Measurements from ENCODE around the gene MYO5A. TPM values are rescaled to one million over a fixed set of nuclear protein-coding genes. Genes with fewer than 3 reads are reported as not detected.

The MYO5A gene
- total RNA-seq, result 33.8 and 45.3 TPM in 2 replicates

DNA sequence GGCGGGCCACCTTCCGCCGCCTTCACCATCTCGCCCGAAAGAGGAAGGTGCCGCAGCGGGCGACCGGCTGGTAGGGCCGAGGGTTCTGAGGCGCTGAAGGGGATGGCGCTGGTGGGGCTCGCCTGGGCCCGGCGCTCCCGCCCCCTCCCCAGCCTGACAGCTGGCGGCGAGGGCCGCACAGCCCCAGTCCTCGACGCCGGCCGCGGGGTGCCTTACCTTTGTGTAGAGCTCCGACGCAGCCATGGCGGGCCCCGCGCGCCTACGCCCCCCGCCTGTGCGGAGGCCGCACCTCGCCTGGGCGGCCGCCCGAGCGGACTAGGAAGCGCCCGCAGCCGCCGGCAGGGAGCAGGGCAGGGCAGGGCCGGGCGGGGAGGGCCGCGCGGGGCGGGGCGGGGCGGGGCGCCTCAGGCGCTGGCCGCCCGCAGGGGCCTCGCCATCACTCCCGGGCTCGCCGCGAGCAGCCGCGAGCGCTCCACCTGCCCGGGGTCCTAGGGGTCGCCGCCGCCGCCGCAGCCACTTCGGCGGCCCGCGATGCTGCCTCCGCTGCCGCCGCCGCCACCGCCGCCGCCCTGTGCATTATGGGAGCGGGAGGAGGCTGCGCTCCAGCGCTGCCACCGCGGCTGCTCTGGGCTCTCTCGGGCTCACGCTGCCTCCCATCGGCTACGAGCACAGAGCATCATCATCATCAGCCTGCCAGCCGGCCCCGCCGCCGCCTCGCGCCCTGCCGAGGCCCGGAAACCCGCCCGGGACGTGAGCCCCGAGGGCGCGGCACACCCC lies at the start of gene MYO5A:
Gene MYO5A, minus strand, starts transcription at position 317 of the 777 bp plus-strand sequence. Its CDS starts 74 bp downstream, at position 243.

DNA sequence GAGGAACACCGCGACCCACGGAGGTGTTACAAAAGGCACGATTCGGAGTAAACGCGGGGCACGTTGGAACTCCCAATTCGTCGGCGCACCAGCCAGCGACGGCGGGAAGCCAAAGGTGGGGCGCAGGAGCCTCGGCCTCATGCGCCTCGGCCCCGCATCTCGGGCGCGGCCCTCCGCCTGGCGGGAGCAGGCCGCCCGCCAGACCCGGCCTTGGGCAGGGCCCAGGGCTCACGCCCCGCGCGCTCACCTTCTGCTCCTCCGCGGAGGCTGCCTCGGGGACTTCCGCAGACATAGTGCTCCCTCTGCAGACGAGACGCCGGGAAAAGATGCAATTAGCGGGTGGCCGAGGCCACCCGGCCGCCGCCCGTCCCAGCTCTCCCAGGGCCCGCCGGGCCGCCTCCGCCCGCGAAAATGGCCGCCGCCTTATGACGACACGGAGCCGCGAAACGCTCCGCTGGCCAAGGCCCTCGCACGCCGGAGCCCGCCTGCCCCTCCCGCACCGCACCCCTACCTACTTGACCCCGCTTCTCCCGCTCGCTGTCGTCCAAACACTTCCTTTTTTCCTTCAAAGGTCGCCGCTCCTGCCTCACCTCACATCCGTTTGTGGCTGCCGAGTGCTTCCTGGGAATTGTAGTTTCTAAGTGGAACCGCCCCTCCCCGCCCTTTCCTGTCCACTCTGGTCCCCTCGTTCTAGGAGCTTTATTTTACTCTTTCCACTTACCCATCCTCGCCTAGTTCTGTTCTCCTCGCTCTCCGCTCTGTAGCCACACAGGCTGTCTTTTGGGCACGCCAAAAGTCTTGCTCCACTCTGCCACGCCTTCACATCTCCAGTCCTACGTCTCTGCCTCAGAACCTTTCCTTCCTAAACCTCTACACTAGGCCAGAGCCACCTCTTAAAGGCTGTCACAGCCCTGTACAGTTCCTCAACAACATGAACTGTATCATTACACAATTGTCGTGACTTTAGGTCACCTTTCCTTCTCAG lies 40.2 kb upstream of the MYO5A start, which contains the start of gene ARPP19:
Gene ARPP19, minus strand, starts transcription at position 430 of the 985 bp plus-strand sequence. Its CDS starts 138 bp downstream, at position 292.

DNA sequence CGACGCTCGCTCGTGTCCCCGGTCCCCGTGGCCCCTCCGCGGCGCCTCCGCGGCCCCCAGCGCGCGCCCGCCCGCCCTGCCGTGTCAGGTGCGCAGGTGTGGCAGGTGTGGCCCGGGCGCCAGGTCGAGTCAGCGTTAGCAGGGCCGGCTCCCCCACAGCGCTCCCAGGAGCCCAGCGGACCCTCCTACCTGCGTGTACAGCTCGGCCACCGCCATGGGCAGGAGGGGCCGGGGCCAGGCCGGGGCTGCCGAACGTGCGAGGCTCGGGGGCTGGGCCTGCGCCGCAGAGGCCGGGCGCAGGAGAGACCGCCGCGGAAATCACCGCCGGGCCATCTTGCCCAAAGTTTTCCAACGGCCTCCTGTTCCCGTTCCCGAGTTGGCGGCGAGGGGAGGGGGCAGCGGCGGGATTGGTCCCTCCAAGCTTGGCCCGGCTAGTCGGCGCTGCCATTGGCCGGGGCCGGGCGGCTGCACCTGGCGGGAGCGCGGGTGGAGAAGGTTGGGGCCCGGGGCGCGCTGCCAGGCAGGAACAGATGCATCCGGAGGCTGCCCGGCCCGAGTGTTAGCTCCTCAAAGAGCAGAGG lies 233.2 kb downstream of the MYO5A start, which contains the start of gene MYO5C:
Gene MYO5C, minus strand, starts transcription at position 384 of the 581 bp plus-strand sequence. Its CDS starts 168 bp downstream, at position 216.

Other genes with a start within 250 kb of the MYO5A start
- gene MYO5C, start 233.1 kb downstream of the MYO5A start, total RNA-seq, result 13.8 and 14.3 TPM in 2 replicates
- gene ARPP19, start 40.1 kb upstream of the MYO5A start, total RNA-seq, result 123 and 129 TPM in 2 replicates
- gene ATOSA, start 150.5 kb upstream of the MYO5A start, total RNA-seq, result 41.3 and 51.9 TPM in 2 replicates